ENCODE measurements around the gene SMAD1.

GRCh38 chr4:145451895-145452294 lies 29.8 kb upstream of the SMAD1 start:
- TF ChIP-seq, protein P1, sequence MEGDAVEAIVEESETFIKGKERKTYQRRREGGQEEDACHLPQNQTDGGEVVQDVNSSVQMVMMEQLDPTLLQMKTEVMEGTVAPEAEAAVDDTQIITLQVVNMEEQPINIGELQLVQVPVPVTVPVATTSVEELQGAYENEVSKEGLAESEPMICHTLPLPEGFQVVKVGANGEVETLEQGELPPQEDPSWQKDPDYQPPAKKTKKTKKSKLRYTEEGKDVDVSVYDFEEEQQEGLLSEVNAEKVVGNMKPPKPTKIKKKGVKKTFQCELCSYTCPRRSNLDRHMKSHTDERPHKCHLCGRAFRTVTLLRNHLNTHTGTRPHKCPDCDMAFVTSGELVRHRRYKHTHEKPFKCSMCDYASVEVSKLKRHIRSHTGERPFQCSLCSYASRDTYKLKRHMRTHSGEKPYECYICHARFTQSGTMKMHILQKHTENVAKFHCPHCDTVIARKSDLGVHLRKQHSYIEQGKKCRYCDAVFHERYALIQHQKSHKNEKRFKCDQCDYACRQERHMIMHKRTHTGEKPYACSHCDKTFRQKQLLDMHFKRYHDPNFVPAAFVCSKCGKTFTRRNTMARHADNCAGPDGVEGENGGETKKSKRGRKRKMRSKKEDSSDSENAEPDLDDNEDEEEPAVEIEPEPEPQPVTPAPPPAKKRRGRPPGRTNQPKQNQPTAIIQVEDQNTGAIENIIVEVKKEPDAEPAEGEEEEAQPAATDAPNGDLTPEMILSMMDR (IDR thresholded peaks at IDR 0.05; ENCODE audit: low read depth, low read length): no peak
- TF ChIP-seq EZH2phosphoT487 (IDR thresholded peaks at IDR 0.05; ENCODE audit: low read depth): no peak
